Measurements from ENCODE around the gene LRP1. TPM values are rescaled to one million over a fixed set of nuclear protein-coding genes. Genes with fewer than 3 reads are reported as not detected.

The LRP1 gene
- total and polyA plus RNA-seq, 2 of the 4 experiments (the other 2 are of a cell fraction) = 73.1 to 142 TPM

GRCh38 chr12:57094208-57095160 lies 33.8 kb upstream of the LRP1 start:
- Histone ChIP-seq H4K5ac (ENCODE audit: low read depth, low read length) (peak overlapping the region; percentile 36), H2AK5ac (ENCODE audit: low read depth, low read length) (peak overlapping the region; percentile 84), H3K36me3 (ENCODE audit: control insufficient read depth, insufficient read depth, low read length) (peaks cover 77% of the 10 kb centered on the region), H2BK15ac (ENCODE audit: low read depth, low read length) (no peak overlapping the region; the same call in 2 of the 3 replicates), H3K27ac (ENCODE audit: insufficient read depth, low read length) (peak overlapping the region; percentile 82), H4K20me1 (ENCODE audit: insufficient read depth, low read length) (peaks cover 65% of the 10 kb centered on the region), H3K14ac (replicated peaks; ENCODE audit: low read depth, low read length) (peak overlapping the region; percentile 89), H3K4ac (ENCODE audit: low read depth, low read length) (peak overlapping the region; percentile 84), H4K91ac (ENCODE audit: insufficient read depth, low read depth, low read length) (peak overlapping the region; percentile 17), H2BK20ac (ENCODE audit: low read depth, low read length) (no peak overlapping the region), H2AK9ac (replicated peaks; ENCODE audit: low read depth, low read length, poor library complexity) (peak overlapping the region; percentile 86), H3K9me1 (ENCODE audit: insufficient read depth, low read length) (peaks cover 8% of the 10 kb centered on the region; the same call in 1 of the 2 replicates), H4K8ac (ENCODE audit: low read depth in 2 of 2, low read length in 2 of 2) (peak overlapping the region; percentile 8 to 90; a peak in 3 of 4 replicates), H3K4me3 (ENCODE audit: insufficient read depth, low read depth, low read length) (no peak overlapping the region), H3K23ac (ENCODE audit: low read depth, low read length) (peak overlapping the region; percentile 82; the same call in 1 of the 2 replicates), H3K27me3 (ENCODE audit: control insufficient read depth, insufficient read depth, low read length) (no peaks in the 10 kb centered on the region), H3K9me3 (ENCODE audit: control insufficient read depth, insufficient read depth, low read length) (no peaks in the 10 kb centered on the region), H2AFZ (replicated peaks; ENCODE audit: low read length, poor library complexity) (peak overlapping the region; percentile 25), H3K18ac (ENCODE audit: low read depth, low read length) (peak overlapping the region; percentile 29; the same call in 1 of the 2 replicates), H3K79me1 (ENCODE audit: low read depth in 1 of 2, low read length in 2 of 2) (peaks cover 13 to 70% of the 10 kb centered on the region in 2 experiments), H3K9ac (ENCODE audit: low read depth, low read length) (peak overlapping the region; percentile 49), H3K56ac (ENCODE audit: extremely low read depth, insufficient read depth, low read length) (peak overlapping the region; percentile 50; the same call in 1 of the 2 replicates), H3K4me1 (ENCODE audit: control insufficient read depth, insufficient read depth, low read length) (peaks cover 41% of the 10 kb centered on the region), H3K4me2 (ENCODE audit: low read depth, low read length) (peak overlapping the region; percentile 26), H2BK5ac (ENCODE audit: low read depth, low read length, poor library complexity, severe bottlenecking) (peak overlapping the region; percentile 84), H2BK120ac (ENCODE audit: low read depth, low read length) (peak overlapping the region; percentile 41; the same call in 1 of the 2 replicates)
- no peak for DNase-seq
- intact Hi-C loops (cut with micrococcal nuclease) (no loop called here), dilution Hi-C loops (cut with HindIII; ENCODE audit: low sequenced_read_pairs, unreplicated experiment) (no loop called here), in situ Hi-C loops (cut with MboI; ENCODE audit: low sequenced_read_pairs) (no loop called here)
- POLR2A ChIA-PET (ENCODE audit: unreplicated experiment) = interaction anchor here (0.6 to 1.2 kb wide), 5 partner anchors 10 to 18 kb away, joined by 3 to 12 read pairs (median 4); partner anchors contain the start of genes NEMP1 and STAT6
- TF ChIP-seq POLR2A (IDR thresholded peaks at IDR 0.05; ENCODE audit: low read depth, low read length) = 0 out of 2 replicates have a peak, but pooled peaks have one; percentile 4
- TF ChIP-seq, protein P1, sequence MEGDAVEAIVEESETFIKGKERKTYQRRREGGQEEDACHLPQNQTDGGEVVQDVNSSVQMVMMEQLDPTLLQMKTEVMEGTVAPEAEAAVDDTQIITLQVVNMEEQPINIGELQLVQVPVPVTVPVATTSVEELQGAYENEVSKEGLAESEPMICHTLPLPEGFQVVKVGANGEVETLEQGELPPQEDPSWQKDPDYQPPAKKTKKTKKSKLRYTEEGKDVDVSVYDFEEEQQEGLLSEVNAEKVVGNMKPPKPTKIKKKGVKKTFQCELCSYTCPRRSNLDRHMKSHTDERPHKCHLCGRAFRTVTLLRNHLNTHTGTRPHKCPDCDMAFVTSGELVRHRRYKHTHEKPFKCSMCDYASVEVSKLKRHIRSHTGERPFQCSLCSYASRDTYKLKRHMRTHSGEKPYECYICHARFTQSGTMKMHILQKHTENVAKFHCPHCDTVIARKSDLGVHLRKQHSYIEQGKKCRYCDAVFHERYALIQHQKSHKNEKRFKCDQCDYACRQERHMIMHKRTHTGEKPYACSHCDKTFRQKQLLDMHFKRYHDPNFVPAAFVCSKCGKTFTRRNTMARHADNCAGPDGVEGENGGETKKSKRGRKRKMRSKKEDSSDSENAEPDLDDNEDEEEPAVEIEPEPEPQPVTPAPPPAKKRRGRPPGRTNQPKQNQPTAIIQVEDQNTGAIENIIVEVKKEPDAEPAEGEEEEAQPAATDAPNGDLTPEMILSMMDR (conservative IDR thresholded peaks at IDR 0.05; ENCODE audit: low read depth, low read length) = no peak
- CTCF ChIA-PET = interaction anchor here (0.6 to 1.2 kb wide), 4 partner anchors 17 to 85 kb away, joined by 3 to 5 read pairs (median 4); partner anchors contain the start of gene STAT6
- BruUV-seq (replicated peaks) = TSS peak; percentile 55
- ATAC-seq (ENCODE audit: low read depth) = no peak
- 63% methylated on average over 5 of the region's 15 CpGs; no CpG with 5 or more reads in 1 of the 2 experiments for WGBS, 2 experiments (ENCODE audit: extremely low coverage in 2 of 2, insufficient read length in 1 of 2)

Data from IMR-90 (cell line).